ENCODE measurements around the gene FFAR1.

DNA sequence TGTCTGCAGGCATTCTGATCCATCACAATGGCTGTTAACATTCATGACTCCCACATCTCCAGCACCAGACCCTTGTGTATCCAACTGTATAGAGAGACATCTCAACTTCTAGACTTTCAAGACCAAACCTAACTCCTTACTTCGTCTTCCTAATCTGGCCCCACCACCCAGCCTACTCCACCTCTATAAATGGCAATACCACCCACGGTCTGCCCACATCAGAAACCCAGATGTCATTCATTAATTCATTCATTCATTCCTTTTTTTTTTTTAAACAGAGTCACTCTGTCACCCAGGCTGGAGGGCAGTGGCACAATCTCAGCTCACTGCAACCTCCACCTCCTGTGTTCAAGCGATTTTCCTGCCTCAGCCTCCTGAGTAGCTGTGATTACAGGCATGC, 33.6 kb downstream of the FFAR1 start:
- TF ChIP-seq, protein P1, sequence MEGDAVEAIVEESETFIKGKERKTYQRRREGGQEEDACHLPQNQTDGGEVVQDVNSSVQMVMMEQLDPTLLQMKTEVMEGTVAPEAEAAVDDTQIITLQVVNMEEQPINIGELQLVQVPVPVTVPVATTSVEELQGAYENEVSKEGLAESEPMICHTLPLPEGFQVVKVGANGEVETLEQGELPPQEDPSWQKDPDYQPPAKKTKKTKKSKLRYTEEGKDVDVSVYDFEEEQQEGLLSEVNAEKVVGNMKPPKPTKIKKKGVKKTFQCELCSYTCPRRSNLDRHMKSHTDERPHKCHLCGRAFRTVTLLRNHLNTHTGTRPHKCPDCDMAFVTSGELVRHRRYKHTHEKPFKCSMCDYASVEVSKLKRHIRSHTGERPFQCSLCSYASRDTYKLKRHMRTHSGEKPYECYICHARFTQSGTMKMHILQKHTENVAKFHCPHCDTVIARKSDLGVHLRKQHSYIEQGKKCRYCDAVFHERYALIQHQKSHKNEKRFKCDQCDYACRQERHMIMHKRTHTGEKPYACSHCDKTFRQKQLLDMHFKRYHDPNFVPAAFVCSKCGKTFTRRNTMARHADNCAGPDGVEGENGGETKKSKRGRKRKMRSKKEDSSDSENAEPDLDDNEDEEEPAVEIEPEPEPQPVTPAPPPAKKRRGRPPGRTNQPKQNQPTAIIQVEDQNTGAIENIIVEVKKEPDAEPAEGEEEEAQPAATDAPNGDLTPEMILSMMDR (IDR thresholded peaks at IDR 0.05): no peak
- TF ChIP-seq EP300 (IDR thresholded peaks at IDR 0.05) (no peak), POLR2AphosphoS5 (IDR thresholded peaks at IDR 0.05) (no peak)
